ENCODE measurements around the gene RGS3.

RGS3 gene

GRCh38 chr9:113600871-113601614 is 137.5 kb downstream of the RGS3 start:
- no peak for ATAC-seq
- TF ChIP-seq ZC3H10 (CRISPR knock-in tag; IDR thresholded peaks at IDR 0.05) (no peak), TCF4 (CRISPR knock-in tag; IDR thresholded peaks at IDR 0.05; ENCODE audit: borderline replicate concordance) (no peak), ISL1 (CRISPR knock-in tag; IDR thresholded peaks at IDR 0.05) (no peak), ESRRG (CRISPR knock-in tag; IDR thresholded peaks at IDR 0.05) (no peak), PPARA (CRISPR knock-in tag; IDR thresholded peaks at IDR 0.05; ENCODE audit: borderline replicate concordance) (no peak), POU6F1 (CRISPR knock-in tag; IDR thresholded peaks at IDR 0.05; ENCODE audit: borderline replicate concordance, low read depth) (no peak), ZNF70 (CRISPR knock-in tag; IDR thresholded peaks at IDR 0.05) (no peak), GLIS3 (CRISPR knock-in tag; IDR thresholded peaks at IDR 0.05) (no peak), ZNF8 (CRISPR knock-in tag; IDR thresholded peaks at IDR 0.05) (no peak), TSHZ2 (CRISPR knock-in tag; IDR thresholded peaks at IDR 0.05) (no peak), ZNF565 (CRISPR knock-in tag; conservative IDR thresholded peaks at IDR 0.05; ENCODE audit: low read depth) (no peak), RARB (CRISPR knock-in tag; IDR thresholded peaks at IDR 0.05) (no peak)
- TF ChIP-seq, protein P1, sequence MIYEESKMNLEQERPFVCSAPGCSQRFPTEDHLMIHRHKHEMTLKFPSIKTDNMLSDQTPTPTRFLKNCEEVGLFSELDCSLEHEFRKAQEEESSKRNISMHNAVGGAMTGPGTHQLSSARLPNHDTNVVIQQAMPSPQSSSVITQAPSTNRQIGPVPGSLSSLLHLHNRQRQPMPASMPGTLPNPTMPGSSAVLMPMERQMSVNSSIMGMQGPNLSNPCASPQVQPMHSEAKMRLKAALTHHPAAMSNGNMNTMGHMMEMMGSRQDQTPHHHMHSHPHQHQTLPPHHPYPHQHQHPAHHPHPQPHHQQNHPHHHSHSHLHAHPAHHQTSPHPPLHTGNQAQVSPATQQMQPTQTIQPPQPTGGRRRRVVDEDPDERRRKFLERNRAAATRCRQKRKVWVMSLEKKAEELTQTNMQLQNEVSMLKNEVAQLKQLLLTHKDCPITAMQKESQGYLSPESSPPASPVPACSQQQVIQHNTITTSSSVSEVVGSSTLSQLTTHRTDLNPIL (CRISPR knock-in tag; IDR thresholded peaks at IDR 0.05; ENCODE audit: low read depth): no peak
- TF ChIP-seq, protein P2, sequence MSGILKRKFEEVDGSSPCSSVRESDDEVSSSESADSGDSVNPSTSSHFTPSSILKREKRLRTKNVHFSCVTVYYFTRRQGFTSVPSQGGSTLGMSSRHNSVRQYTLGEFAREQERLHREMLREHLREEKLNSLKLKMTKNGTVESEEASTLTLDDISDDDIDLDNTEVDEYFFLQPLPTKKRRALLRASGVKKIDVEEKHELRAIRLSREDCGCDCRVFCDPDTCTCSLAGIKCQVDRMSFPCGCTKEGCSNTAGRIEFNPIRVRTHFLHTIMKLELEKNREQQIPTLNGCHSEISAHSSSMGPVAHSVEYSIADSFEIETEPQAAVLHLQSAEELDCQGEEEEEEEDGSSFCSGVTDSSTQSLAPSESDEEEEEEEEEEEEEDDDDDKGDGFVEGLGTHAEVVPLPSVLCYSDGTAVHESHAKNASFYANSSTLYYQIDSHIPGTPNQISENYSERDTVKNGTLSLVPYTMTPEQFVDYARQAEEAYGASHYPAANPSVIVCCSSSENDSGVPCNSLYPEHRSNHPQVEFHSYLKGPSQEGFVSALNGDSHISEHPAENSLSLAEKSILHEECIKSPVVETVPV (CRISPR knock-in tag; IDR thresholded peaks at IDR 0.05): no peak

- no peak for ATAC-seq
- TF ChIP-seq TSHZ2 (CRISPR knock-in tag; IDR thresholded peaks at IDR 0.05) (no peak), ZNF565 (CRISPR knock-in tag; conservative IDR thresholded peaks at IDR 0.05; ENCODE audit: low read depth) (no peak), PPARA (CRISPR knock-in tag; IDR thresholded peaks at IDR 0.05; ENCODE audit: borderline replicate concordance) (no peak)
- TF ChIP-seq, protein P1 (CRISPR knock-in tag; IDR thresholded peaks at IDR 0.05; ENCODE audit: low read depth): no peak
Observed at GRCh38 chr9:113601656-113602055, 138.1 kb downstream of the RGS3 start.
